GM12891 (cell line): ENCODE data around the gene PPME1.

Experiments
- POLR2A ChIP-seq: IDR thresholded peaks from 2 replicates; pipeline ENCODE4 v1.6.1; 2011; ENCODE audit warnings: low read depth, low read length, control low read depth
- POLR2AphosphoS5 ChIP-seq: IDR thresholded peaks from 2 replicates; pipeline ENCODE4 v1.6.1; 2011; ENCODE audit warnings: low read depth, low read length, control low read depth

DNA sequence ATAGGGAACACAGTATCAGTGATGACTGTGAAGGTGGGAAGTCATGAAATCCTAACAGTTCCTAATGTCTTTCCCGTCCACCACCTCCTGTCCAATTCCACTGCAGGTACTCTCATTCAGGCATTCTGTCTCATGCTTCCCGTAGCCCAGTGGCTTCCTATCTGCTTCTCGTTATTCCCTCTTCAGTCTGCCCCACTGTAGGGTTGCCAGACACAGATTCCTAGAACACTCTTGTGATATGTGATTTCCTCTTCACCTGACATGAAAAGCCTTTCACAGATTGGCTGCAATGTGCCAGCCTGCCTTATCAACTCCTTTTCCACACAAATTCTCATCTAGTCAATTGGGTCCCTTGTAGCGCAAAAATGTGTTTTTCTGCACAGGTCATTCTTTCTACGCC, 49.3 kb upstream of the PPME1 start:
- TF ChIP-seq POLR2A (no peak), POLR2AphosphoS5 (no peak)
